ENCODE measurements around the gene DYRK2. TPM values are rescaled to one million over a fixed set of nuclear protein-coding genes. Genes with fewer than 3 reads are reported as not detected.
A peak's percentile ranks its signal among the peaks of the same experiment; 100 is the strongest.

DYRK2 gene
- total RNA-seq, 1 donor from 2014 or later = 50.7 TPM

GRCh38 chr12:67714648-67715047 lies 66.1 kb downstream of the DYRK2 start:
- Histone ChIP-seq H3K4me2 (ENCODE audit: low read length) (peak overlapping the region; percentile 8), H3K9ac (ENCODE audit: low read length) (no peak overlapping the region), H3K4me3 (ENCODE audit: insufficient read depth, low read depth, low read length) (no peak overlapping the region), H3K4me1 (ENCODE audit: insufficient read depth, low read length) (peaks cover 21% of the 10 kb centered on the region), H3K27ac (ENCODE audit: low read depth, low read length) (no peak overlapping the region), H3K79me2 (ENCODE audit: insufficient read depth, low read length) (no peaks in the 10 kb centered on the region), H3K9me3 (ENCODE audit: insufficient read depth, low read depth, low read length) (no peaks in the 10 kb centered on the region), H3K36me3 (ENCODE audit: insufficient read depth, low read length) (no peaks in the 10 kb centered on the region), H4K20me1 (ENCODE audit: insufficient read depth, low read length) (no peaks in the 10 kb centered on the region), H2AFZ (ENCODE audit: low read depth, low read length) (no peak overlapping the region), H3K27me3 (ENCODE audit: insufficient read depth, low read length) (no peaks in the 10 kb centered on the region)
- TF ChIP-seq EZH2 (IDR thresholded peaks at IDR 0.05; ENCODE audit: insufficient read depth, low read length) (no peak), CTCF (IDR thresholded peaks at IDR 0.05; ENCODE audit: insufficient read depth, low read depth, low read length) (no peak)
- H3K36me3 Mint-ChIP-seq (ENCODE audit: low read depth, unreplicated experiment) = no peaks in the 10 kb centered on the region
- no peak overlapping the region for H3K27ac Mint-ChIP-seq (ENCODE audit: unreplicated experiment)
- H3K4me3 Mint-ChIP-seq (ENCODE audit: unreplicated experiment) = no peak overlapping the region
- peaks cover 12% of the 10 kb centered on the region for H3K4me1 Mint-ChIP-seq (ENCODE audit: low read depth, unreplicated experiment)
- FAIRE-seq (no peak), DNase-seq (ENCODE audit: low read depth) (peak; percentile 35)
- H3K27me3 Mint-ChIP-seq (ENCODE audit: low read depth, unreplicated experiment) = no peaks in the 10 kb centered on the region
- peaks cover 4% of the 10 kb centered on the region for H3K9me3 Mint-ChIP-seq (ENCODE audit: unreplicated experiment)
